Common myeloid progenitor, CD34-positive (primary cell): Measurements from ENCODE around the gene ZNF185.

Experiments
- CTCF ChIA-PET: fragments of 350-600 bp; sonication (Branson Sonifier 250); formaldehyde crosslinking; loops from one replicate; lab custom pipeline; 2021; ENCODE audit warnings: antibody characterized with exemption; lab: Charles Lee
- POLR2A ChIA-PET: fragments of 350-600 bp; sonication (Branson Sonifier 250); formaldehyde crosslinking; loops from one replicate; lab custom pipeline; 2021; ENCODE audit warnings: antibody characterized with exemption; lab: Charles Lee
- DNase-seq, 3 donors: peaks; one replicate each; pipeline versions ENCODE4 v3.0.0 to v3.0.0-alpha.2; 2013
- H3K27ac ChIP-seq, 2 experiments: 1 replicate in 1 of 2; 2 replicates in 1 of 2; pipeline ENCODE4 v1.7.0; 2013; ENCODE audit warnings: inconsistent platforms in 2 of 2, low read length in 2 of 2, mild to moderate bottlenecking in 2 of 2, low read depth in 1 of 2, moderate library complexity in 1 of 2; ENCODE audit not compliant: severe bottlenecking in 2 of 2, insufficient read depth in 1 of 2, poor library complexity in 1 of 2
- H3K27me3 ChIP-seq, 5 experiments: replicated peaks in 2 of 5; 1 replicate in 3 of 5; 2 replicates in 2 of 5; pipeline versions ENCODE4 v1.6.1 to v1.7.0; 2013; ENCODE audit warnings: low read length in 4 of 5, mild to moderate bottlenecking in 2 of 5, moderate library complexity in 2 of 5, inconsistent platforms in 1 of 5; ENCODE audit not compliant: insufficient read depth in 5 of 5, control insufficient read depth in 4 of 5
- H3K36me3 ChIP-seq, 4 experiments: 1 replicate in 2 of 4; 2 replicates in 2 of 4; pipeline versions ENCODE4 v1.6.1 to v1.7.0; 2013; ENCODE audit warnings: low read length in 3 of 4, control low read depth in 1 of 4, mild to moderate bottlenecking in 1 of 4; ENCODE audit not compliant: control insufficient read depth in 4 of 4, insufficient read depth in 4 of 4
- H3K4me1 ChIP-seq, 4 experiments: 1 replicate in 3 of 4; 2 replicates in 1 of 4; pipeline versions ENCODE4 v1.6.1 to v1.7.1; 2013; ENCODE audit warnings: low read length in 3 of 4, mild to moderate bottlenecking in 3 of 4, control low read depth in 1 of 4, inconsistent platforms in 1 of 4, moderate library complexity in 1 of 4; ENCODE audit not compliant: control insufficient read depth in 4 of 4, insufficient read depth in 4 of 4; ENCODE audit errors: control extremely low read depth in 1 of 4
- H3K4me3 ChIP-seq, 7 experiments: 1 replicate in 4 of 7; 2 replicates in 3 of 7; pipeline versions ENCODE4 v1.5.1 to v1.7.0; 2013; ENCODE audit warnings: mild to moderate bottlenecking in 7 of 7, low read length in 6 of 7, moderate library complexity in 6 of 7, inconsistent platforms in 2 of 7, low read depth in 2 of 7, control low read depth in 1 of 7; ENCODE audit not compliant: insufficient read depth in 4 of 7, control insufficient read depth in 1 of 7; ENCODE audit errors: extremely low read depth in 1 of 7
- H3K9me3 ChIP-seq, 5 experiments: 1 replicate in 4 of 5; 2 replicates in 1 of 5; pipeline versions ENCODE4 v1.6.1 to v1.7.1; 2013; ENCODE audit warnings: low read length in 4 of 5, mild to moderate bottlenecking in 2 of 5, inconsistent platforms in 1 of 5, low read depth in 1 of 5, moderate library complexity in 1 of 5; ENCODE audit not compliant: control insufficient read depth in 4 of 5, insufficient read depth in 2 of 5; ENCODE audit errors: control extremely low read depth in 1 of 5
- WGBS: methylation state at CpG from one replicate; pipeline ENCODE4 v1.1.5; 2013; ENCODE audit not compliant: insufficient coverage; 5-methylcytosine and 5-hydroxymethylcytosine counted together

ZNF185 gene

DNA sequence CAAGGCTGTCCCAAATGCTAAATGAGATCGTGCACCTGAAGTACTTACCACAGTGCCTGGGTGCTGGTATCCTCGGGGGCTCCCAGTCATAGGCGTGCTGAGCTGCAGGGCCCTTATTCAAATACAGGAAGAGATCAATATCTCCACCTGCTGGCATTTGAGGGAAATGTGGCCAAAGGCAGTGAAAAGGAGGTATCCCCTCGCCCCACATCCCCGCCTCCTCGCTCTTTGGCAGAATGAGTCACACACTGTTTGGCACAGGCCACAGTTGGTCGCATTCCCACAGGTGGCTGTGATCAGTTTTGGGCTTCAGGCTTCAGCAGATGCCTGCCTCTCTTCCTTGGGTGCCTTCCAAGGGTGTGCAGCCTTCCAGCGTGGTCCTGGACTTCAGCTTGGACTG, 28.4 kb downstream of the ZNF185 start:
- WGBS: 8% methylated on average over 5 of the region's 8 CpGs
- Histone ChIP-seq H3K9me3 (no peaks in the 10 kb centered on the region), H3K4me3 (no peak overlapping the region), H3K27ac (no peak overlapping the region), H3K27me3 (peaks cover 0 to 2% (median 0%) of the 10 kb centered on the region in 5 experiments), H3K36me3 (no peaks in the 10 kb centered on the region), H3K4me1 (peaks cover 0 to 34% (median 11%) of the 10 kb centered on the region in 4 experiments)
- CTCF ChIA-PET: interaction anchor here (0.9 to 4.5 kb wide), 10 partner anchors 11 to 106 kb away, joined by 3 to 73 read pairs (median 4); no protein-coding TSS in a partner anchor
- POLR2A ChIA-PET: no interaction called here
- peak; percentile 75 to 88 (median 88) for DNase-seq

DNA sequence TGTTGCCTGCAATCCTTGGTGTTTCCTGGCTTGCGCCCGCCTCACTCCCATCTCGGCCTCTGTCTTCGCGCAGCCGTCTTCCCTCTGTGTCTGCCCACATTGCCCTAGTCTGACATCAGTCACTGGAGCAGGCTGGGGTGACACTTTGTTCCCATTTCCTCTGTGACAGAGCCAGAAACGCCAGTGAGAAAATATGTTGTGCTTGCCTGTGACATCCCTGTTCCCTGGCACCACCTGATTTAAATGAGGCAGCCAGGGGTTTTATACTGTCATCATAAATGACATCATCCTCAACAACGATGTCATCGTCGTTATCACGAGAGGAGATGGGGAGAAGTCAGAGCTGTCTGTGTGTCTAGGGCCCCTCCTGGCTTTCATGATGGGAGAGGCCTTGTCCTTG, 29.1 kb downstream of the ZNF185 start:
- WGBS: 89% methylated on average over 11 of the region's 11 CpGs
- Histone ChIP-seq H3K4me3 (no peak overlapping the region), H3K36me3 (peaks cover 0 to 1% (median 0%) of the 10 kb centered on the region in 4 experiments), H3K9me3 (no peaks in the 10 kb centered on the region), H3K27me3 (peaks cover 0 to 6% (median 0%) of the 10 kb centered on the region in 5 experiments), H3K4me1 (peaks cover 0 to 27% (median 7%) of the 10 kb centered on the region in 4 experiments), H3K27ac (no peak overlapping the region)
- ChIA-PET CTCF (interaction anchor here (1.2 to 4.5 kb wide), 4 partner anchors 10 to 57 kb away, joined by 3 to 73 read pairs (median 5); no protein-coding TSS in a partner anchor), POLR2A (no interaction called here)
- no peak for DNase-seq

DNA sequence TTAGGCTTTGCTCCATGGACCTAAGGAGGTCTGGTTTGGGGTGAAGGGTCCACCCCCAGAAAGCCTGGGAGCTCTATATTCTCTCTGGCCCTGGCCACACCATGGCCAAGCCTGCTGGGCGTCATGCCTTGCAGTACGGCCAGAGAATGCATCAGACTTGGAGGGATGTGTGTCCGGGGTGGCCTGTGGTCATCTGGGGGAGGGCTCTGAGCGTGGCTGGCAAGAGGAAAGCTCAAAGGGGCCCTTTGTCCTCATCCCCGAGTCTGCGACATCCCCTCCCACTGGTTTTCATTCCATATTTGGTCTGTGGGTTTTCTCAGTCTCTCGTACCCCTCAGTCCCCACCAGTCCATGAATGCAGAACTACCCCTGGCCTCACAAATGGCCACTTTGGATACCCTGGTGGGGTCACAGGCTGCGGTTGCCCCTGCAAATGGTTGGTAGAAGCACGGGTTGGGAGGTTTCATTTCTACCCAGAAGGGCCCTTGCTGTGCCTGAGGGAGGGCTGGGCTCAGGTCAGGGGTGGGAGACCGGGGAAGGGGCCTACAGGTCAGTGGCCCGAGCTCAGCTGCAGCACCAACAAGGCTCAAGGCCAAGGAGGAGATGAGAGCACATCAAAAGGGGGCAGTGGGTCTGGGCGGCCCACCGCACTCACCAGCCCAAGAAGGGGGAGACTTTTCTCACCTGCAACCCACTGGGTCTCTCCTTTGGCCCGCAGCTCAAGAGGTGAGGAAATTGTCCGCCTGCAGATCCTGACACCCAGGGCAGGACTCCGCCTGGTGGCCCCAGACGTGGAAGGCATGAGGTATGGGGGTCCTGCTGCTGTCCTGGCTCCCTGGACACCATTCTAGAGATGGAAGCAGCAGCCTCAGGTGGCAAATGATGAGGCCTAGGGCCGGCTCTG, 30.2 kb downstream of the ZNF185 start:
- H3K9me3 ChIP-seq: no peaks in the 10 kb centered on the region

DNA sequence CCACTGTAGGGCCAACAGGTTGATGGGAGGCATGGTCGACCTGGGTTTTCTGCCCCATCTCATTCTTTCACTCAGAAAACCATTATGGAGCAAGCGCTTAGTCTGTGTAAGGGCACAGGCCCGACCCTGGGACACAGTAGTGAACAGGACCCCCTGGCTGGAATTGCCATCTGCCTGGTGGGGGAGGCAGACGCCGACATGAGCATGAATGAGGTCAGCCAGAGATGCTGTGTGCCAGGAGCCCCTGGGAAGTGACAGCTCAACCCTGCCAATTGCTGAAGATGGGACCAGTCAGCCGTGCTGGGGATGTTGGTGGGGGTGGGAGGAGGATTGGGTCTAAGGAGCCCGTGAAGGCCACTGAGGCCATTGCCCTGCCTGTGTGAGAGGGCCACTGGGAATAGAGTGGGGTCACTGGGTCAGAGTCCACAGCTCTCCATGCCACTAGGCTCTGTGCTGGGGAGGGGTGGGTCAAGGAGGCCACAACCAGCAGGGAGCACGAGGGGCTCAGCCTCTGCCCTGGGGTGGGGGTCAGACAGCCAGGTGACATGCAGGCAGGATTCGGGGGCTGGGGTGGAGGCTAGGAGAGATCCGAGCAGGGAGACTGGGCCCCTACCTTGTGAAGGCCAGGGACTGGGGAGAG, 31.0 kb downstream of the ZNF185 start:
- DNase-seq: no peak
- H3K4me3 ChIP-seq: no peak overlapping the region
- H3K9me3 ChIP-seq: no peaks in the 10 kb centered on the region
- ChIA-PET POLR2A (no interaction called here), CTCF (no interaction called here)
- no peak overlapping the region for H3K27ac ChIP-seq
- H3K27me3 ChIP-seq: peaks cover 0 to 12% (median 0%) of the 10 kb centered on the region in 5 experiments
- WGBS: 93% methylated on average over 8 of the region's 10 CpGs
- H3K4me1 ChIP-seq: peaks cover 0 to 10% (median 0%) of the 10 kb centered on the region in 4 experiments
- peaks cover 0 to 5% (median 2%) of the 10 kb centered on the region in 4 experiments for H3K36me3 ChIP-seq

More for the DNA sequence above, 30.2 kb downstream of the ZNF185 start:
- Histone ChIP-seq H3K4me3 (no peak overlapping the region), H3K4me1 (peaks cover 0 to 15% (median 1%) of the 10 kb centered on the region in 4 experiments), H3K36me3 (peaks cover 0 to 5% (median 0%) of the 10 kb centered on the region in 4 experiments), H3K27ac (no peak overlapping the region), H3K27me3 (peaks cover 0 to 6% (median 0%) of the 10 kb centered on the region in 5 experiments)
- POLR2A ChIA-PET: no interaction called here
- CTCF ChIA-PET: interaction anchor here (0.9 to 4.5 kb wide), 5 partner anchors 9 to 107 kb away, joined by 3 to 73 read pairs (median 5); no protein-coding TSS in a partner anchor
- no peak for DNase-seq
- WGBS: 88% methylated on average over 17 of the region's 18 CpGs

DNA sequence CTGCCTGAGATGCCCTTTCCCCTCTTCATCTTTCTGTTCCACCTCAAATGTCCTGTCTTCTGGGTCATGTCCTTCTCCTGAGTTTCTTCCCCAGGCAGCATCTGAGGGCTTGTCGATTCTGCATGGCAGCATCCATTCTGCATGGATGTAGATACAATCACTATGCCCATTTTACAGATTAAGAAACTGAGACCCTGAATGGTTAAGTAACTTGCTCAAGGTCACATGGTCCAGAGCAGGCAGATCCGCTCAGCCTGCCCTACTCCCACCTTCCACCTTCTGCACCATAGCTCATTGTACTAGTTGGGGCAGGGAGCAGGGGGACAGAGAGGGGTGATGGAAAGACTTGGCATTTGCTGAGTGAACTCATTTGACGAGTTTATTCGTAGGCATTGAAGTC, 32.0 kb downstream of the ZNF185 start:
- Histone ChIP-seq H3K4me1 (peaks cover 0 to 10% (median 0%) of the 10 kb centered on the region in 4 experiments), H3K36me3 (peaks cover 0 to 5% (median 2%) of the 10 kb centered on the region in 4 experiments), H3K4me3 (no peak overlapping the region), H3K27me3 (peaks cover 0 to 16% (median 0%) of the 10 kb centered on the region in 5 experiments), H3K9me3 (no peaks in the 10 kb centered on the region), H3K27ac (no peak overlapping the region)
- whole genome bisulfite sequencing: 59% methylated on average over 3 of the region's 4 CpGs
- CTCF ChIA-PET: no interaction called here
- POLR2A ChIA-PET: no interaction called here
- no peak for DNase-seq

DNA sequence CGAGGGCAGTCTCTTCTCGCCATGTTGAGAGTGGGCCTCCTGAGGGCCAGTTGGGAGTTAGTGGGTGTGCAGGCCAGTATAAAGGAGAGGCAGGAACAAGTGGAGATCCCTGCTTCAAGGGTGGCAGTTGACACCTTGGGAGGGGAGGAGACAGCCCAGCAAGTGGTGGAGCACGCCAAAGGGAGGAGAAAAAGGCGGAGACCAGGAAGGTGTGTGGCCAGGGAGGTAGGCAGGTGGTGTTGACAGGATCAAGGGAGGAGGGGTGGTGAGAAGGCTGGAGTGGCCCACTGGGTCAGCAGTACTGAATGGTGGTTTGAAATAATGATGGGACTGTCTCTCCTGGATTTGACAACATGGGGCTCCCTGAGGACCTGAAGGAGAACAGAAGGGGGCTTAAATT, 32.6 kb downstream of the ZNF185 start:
- Histone ChIP-seq H3K36me3 (peaks cover 0 to 5% (median 2%) of the 10 kb centered on the region in 4 experiments), H3K27me3 (peaks cover 0 to 16% (median 0%) of the 10 kb centered on the region in 5 experiments), H3K4me3 (no peak overlapping the region), H3K4me1 (peaks cover 0 to 10% (median 0%) of the 10 kb centered on the region in 4 experiments), H3K27ac (no peak overlapping the region), H3K9me3 (no peaks in the 10 kb centered on the region)
- ChIA-PET CTCF (interaction anchor here (1.0 to 1.4 kb wide), 2 partner anchors 11 to 16 kb away, joined by 3 to 4 read pairs; no protein-coding TSS in a partner anchor), POLR2A (no interaction called here)
- DNase-seq: no peak
- 80% methylated on average over 3 of the region's 4 CpGs for WGBS
